Left lung (tissue), 14 donors: Measurements from ENCODE around the gene SYF2. TPM values are rescaled to one million over a fixed set of nuclear protein-coding genes. Genes with fewer than 3 reads are reported as not detected.
A peak's percentile ranks its signal among the peaks of the same experiment; 100 is the strongest.
"Not testable (repeated sequence)": the region's sequence is repeated elsewhere in the genome, so short reads cannot be mapped to it uniquely, and the experiment has no call there.

Experiments used
- ATAC-seq: fragments of 200-7000 bp; cut with Tn5 transposase; one replicate; pipeline ENCODE4 v1.9.1; 2020; ENCODE audit warnings: moderate library complexity
- DNase-seq, 4 donors: peaks; one replicate each; pipeline ENCODE4 v3.0.0-alpha.2; 2013 to 2020
- H3K27ac ChIP-seq, 2 donors: fragments of 200-600 bp; sonication (generic) in 1 of 2; one replicate each; pipeline versions ENCODE4 v1.5.0 to v1.8.0; 2020 to 2021
- H3K27me3 ChIP-seq, 2 donors: fragments of 200-600 bp; sonication (generic) in 1 of 2; one replicate each; pipeline versions ENCODE4 v1.5.0 to v1.8.0; 2020 to 2021
- H3K36me3 ChIP-seq, 2 donors: fragments of 200-600 bp; sonication (generic) in 1 of 2; one replicate each; pipeline versions ENCODE4 v1.5.0 to v1.8.0; 2020 to 2021
- H3K4me1 ChIP-seq, 2 donors: fragments of 200-600 bp; one replicate each; pipeline ENCODE4 v1.8.0; 2021
- H3K4me3 ChIP-seq, 2 donors: fragments of 200-600 bp; sonication (generic) in 1 of 2; one replicate each; pipeline versions ENCODE4 v1.5.0 to v1.8.0; 2020 to 2021; ENCODE audit warnings: mild to moderate bottlenecking in 1 of 2
- H3K9me3 ChIP-seq, 2 donors: fragments of 200-600 bp; sonication (generic) in 1 of 2; one replicate each; pipeline versions ENCODE4 v1.5.0 to v1.8.0; 2020 to 2021
- CTCF ChIP-seq, 2 donors: fragments of 200-600 bp; sonication (generic) in 1 of 2; IDR thresholded peaks; one replicate each; pipeline versions ENCODE4 v1.5.0 to v1.8.0; 2021; ENCODE audit warnings: antibody characterized with exemption in 2 of 2
- intact Hi-C, 2 donors: fragments of 100-400 bp; cut with DNase I; formaldehyde crosslinking; loops; one replicate each; pipeline versions ENCODE4 v1.11.2 to v1.14.2; 2022
- long read RNA-seq, 12 donors: library from polyadenylated mRNA in 2 of 12; unstranded in 2 of 12; transcript quantifications; one replicate each; pipeline ENCODE4 v2.0.0 and lab custom pipeline, GENCODE V29; 2019 to 2026
- polyA plus RNA-seq, 6 donors: library from polyadenylated mRNA; unstranded; fragments of 120-200 nt; gene quantifications; one replicate each; pipeline ENCODE4 v1.2.1, GENCODE V29; 2013; ENCODE audit not compliant: insufficient read length in 6 of 6
- total RNA-seq, 2 donors: library from RNA; stranded (reverse); fragmentation: NEBNext Ultra II Directional; extraction: Animal tissue kit (Norgen Biotek cat#: 25700); gene quantifications; one replicate each; pipeline ENCODE4 v1.2.1, GENCODE V29; 2021
- donor health status: DM: no; HTN: yes; CAD: no.
- donor health status: DM: no; HTN: no; CAD: no.

SYF2 gene
- 10 to 100 TPM; 29.1 to 29.3 TPM for total RNA-seq
- 10 to 100 TPM; 75.8 to 98.2 (median 82.9) TPM for polyA plus RNA-seq
- long read RNA-seq, donor 1, transcript SYF2-201 (7 exons, 1,345 nt): major isoform, 67 of 131 reads
- long read RNA-seq, donor 1, partial matches to known transcripts: 57 of 131 reads
- long read RNA-seq, donor 1, other reads (novel, unspliced or antisense): 0 of 131 reads
- long read RNA-seq, donor 2, transcript SYF2-203 (2 exons, 438 nt): minor isoform, 6 of 87 reads
- long read RNA-seq, donor 2, transcript SYF2-201 (7 exons, 1,345 nt): major isoform, 34 of 87 reads
- long read RNA-seq, donor 2, partial matches to known transcripts: 46 of 87 reads
- long read RNA-seq, donor 2, other reads (novel, unspliced or antisense): 0 of 87 reads
- long read RNA-seq, donor 3, transcript SYF2-201 (7 exons, 1,345 nt): major isoform, 45 of 58 reads
- long read RNA-seq, donor 3, partial matches to known transcripts: 11 of 58 reads
- long read RNA-seq, donor 3, other reads (novel, unspliced or antisense): 0 of 58 reads
- long read RNA-seq, donor 4, transcript SYF2-201 (7 exons, 1,345 nt): major isoform, 26 of 37 reads
- long read RNA-seq, donor 4, partial matches to known transcripts: 10 of 37 reads
- long read RNA-seq, donor 4, other reads (novel, unspliced or antisense): 1 of 37 reads
- long read RNA-seq, donor 5, transcript SYF2-201 (7 exons, 1,345 nt): major isoform, 42 of 90 reads
- long read RNA-seq, donor 5, partial matches to known transcripts: 41 of 90 reads
- long read RNA-seq, donor 5, other reads (novel, unspliced or antisense): 0 of 90 reads
- long read RNA-seq, donor 6, transcript SYF2-201 (7 exons, 1,345 nt): major isoform, 36 of 80 reads
- long read RNA-seq, donor 6, partial matches to known transcripts: 41 of 80 reads
- long read RNA-seq, donor 6, other reads (novel, unspliced or antisense): 0 of 80 reads
- long read RNA-seq, donor 7, transcript SYF2-201 (7 exons, 1,345 nt): major isoform, 21 of 38 reads
- long read RNA-seq, donor 7, partial matches to known transcripts: 16 of 38 reads
- long read RNA-seq, donor 7, other reads (novel, unspliced or antisense): 0 of 38 reads
- long read RNA-seq, donor 8, transcript SYF2-201 (7 exons, 1,345 nt): major isoform, 34 of 52 reads
- long read RNA-seq, donor 8, partial matches to known transcripts: 13 of 52 reads
- long read RNA-seq, donor 8, other reads (novel, unspliced or antisense): 0 of 52 reads
- long read RNA-seq, donor 9, partial matches to known transcripts: 0 of 1 reads
- long read RNA-seq, donor 9, other reads (novel, unspliced or antisense): 0 of 1 reads
- long read RNA-seq, donor 10, transcript SYF2-201 (7 exons, 1,345 nt): major isoform, 29 of 40 reads
- long read RNA-seq, donor 10, partial matches to known transcripts: 7 of 40 reads
- long read RNA-seq, donor 10, other reads (novel, unspliced or antisense): 4 of 40 reads
- long read RNA-seq, donor 11, transcript SYF2-201 (7 exons, 1,345 nt): major isoform, 15 of 37 reads
- long read RNA-seq, donor 11, partial matches to known transcripts: 19 of 37 reads
- long read RNA-seq, donor 11, other reads (novel, unspliced or antisense): 0 of 37 reads
- long read RNA-seq, donor 12, transcript SYF2-201 (7 exons, 1,345 nt): major isoform, 30 of 55 reads
- long read RNA-seq, donor 12, partial matches to known transcripts: 20 of 55 reads
- long read RNA-seq, donor 12, other reads (novel, unspliced or antisense): 0 of 55 reads

DNA sequence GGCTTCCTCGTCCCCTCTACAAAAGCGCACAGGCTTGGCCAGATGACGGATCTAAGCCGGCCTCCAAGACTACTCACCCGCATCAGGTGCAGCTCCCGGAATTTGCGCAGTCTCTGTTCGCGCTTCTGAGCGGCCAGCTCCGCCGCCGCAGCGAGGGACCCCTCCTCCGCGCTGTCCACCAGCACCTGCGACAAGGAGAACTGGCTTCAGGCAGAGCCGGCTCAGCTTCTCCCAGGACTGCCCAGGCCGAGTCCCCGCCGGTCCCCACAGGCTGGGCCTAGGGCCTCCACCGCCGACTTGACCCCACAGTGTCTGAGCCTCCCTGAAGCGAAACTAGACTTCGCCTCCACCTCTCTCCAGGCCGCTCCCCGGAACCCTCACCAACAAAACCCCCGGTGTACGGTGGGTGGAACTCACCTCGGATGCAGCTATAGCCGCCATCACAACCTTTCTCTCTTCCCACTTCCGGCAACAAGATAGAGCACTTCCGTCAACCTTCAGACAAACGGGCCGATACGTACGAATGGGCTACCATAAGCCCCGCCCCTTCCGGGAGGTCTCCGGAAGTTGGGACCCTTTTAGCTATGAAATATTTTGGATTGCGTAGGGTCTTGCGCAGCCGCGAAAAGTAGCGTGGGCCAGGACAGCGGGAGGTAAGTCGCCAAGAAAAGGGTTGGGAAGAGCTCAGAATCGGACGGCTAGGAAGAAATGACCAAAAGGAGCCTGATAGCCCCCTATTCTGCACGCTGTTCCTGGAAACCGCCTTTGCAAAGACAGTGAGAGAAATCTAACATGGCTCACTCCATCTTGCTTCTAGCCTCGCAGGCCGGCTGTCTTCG is at the start of gene SYF2:
TSS of gene SYF2 (minus strand) at position 476 of the 839 bp plus-strand sequence. CDS start at position 441, 35 bp downstream.
- Histone ChIP-seq H3K9me3 (no peaks in the 10 kb centered on the region), H3K27me3 (no peaks in the 10 kb centered on the region), H3K4me1 (peaks cover 7 to 47% of the 10 kb centered on the region in 2 donors), H3K36me3 (peaks cover 0 to 35% of the 10 kb centered on the region in 2 donors), H3K4me3 (peak within 1 kb of the TSS; percentile 90 to 100), H3K27ac (peak within 1 kb of the TSS; percentile 89 to 99)
- TF ChIP-seq CTCF (IDR thresholded peaks at IDR 0.05): no peak
- peak; percentile 90 to 97 (median 94) for DNase-seq
- ATAC-seq: peak; percentile 96
- intact Hi-C loops: no loop called here

DNA sequence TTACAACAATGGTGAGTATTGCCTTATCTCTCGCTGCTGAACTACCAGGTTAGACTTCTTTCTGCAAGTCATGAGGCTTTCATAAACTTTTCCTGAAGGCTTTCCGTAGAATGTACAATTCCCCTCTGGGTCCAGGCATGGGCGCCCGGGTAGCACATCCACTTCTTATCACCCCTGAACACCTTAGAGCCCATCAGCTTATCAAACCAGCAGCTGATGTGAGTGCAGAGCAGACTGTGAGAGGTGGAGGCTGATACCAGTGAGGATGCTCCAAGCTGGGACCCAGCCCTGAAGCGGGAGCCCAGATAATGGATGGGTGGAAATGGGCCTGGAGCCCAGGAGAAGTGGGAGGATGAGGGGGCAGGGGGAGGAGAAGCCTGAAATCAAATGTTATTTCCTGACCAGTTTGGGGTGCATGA is 47.4 kb upstream of the SYF2 start:
- intact Hi-C loops, H3K27me3 ChIP-seq, H3K36me3 ChIP-seq, H3K27ac ChIP-seq, DNase-seq, H3K4me3 ChIP-seq, ATAC-seq, H3K9me3 ChIP-seq, H3K4me1 ChIP-seq: not testable (repeated sequence)

DNA sequence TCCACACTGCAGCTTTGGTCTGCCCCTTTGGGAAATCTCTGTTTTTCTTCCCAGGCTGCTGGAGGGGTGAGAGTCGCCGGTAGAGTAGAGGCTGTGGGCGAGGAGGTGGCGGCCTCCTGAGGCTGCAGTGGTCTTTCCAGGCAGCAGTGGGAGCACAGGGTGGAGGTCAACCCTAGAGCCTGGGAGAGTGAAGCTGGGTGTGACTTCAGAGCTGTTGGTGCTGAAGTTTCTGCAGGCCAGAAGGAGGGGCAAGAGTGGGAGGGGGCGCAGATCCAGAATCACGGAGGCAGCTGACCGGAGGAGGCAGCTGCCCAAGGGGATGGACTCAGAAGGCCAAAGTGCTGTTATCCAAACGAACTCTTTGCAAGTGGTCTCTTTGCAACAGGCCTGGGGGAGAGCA is 46.5 kb upstream of the SYF2 start:
- DNase-seq, H3K36me3 ChIP-seq, intact Hi-C loops, ATAC-seq, H3K4me1 ChIP-seq, H3K4me3 ChIP-seq, H3K9me3 ChIP-seq, H3K27me3 ChIP-seq, H3K27ac ChIP-seq: not testable (repeated sequence)

DNA sequence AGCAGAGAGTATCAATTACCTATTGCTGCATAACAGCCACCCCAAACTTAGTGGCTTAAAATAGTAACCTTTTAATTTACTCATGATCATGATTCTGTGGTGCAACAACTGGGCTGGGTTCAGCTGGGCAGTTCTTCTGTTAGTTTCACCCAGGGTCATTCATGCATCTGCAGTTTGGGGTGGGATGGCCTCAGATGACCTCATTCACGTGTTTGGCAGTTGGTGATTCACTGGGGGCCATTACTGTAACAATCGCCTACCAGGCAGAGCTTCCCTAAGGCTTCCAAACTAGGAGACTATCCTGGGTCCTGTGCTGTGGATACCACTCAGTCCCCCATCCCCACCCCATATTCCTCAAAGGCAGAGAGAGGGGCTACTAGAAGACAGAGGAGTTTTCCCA is 46.1 kb upstream of the SYF2 start:
- ATAC-seq, H3K27ac ChIP-seq, intact Hi-C loops, H3K27me3 ChIP-seq, H3K9me3 ChIP-seq, H3K4me1 ChIP-seq, H3K36me3 ChIP-seq, H3K4me3 ChIP-seq, DNase-seq: not testable (repeated sequence)

DNA sequence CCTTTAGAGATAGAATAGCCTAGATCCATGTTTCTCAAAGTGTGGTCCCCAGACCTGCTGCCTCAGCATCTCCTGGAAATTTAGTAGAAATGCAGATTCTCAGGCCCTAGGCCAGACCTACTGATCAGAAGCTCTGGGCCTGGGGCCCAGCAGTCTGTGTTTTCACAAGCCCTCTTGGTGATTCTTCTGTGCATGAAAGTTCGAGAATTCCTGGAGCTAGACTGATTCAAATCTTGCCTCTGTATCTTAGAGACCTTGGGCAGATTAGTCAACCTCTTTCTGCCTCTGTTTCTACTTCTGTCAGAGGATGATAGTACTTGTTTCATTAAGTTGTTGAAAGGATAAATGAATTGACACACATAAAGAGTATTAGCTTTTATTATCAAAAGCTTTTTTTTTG is 45.0 kb upstream of the SYF2 start:
- intact Hi-C loops, ATAC-seq, H3K9me3 ChIP-seq, H3K4me1 ChIP-seq, H3K27ac ChIP-seq, H3K36me3 ChIP-seq, H3K4me3 ChIP-seq, H3K27me3 ChIP-seq, DNase-seq: not testable (repeated sequence)

DNA sequence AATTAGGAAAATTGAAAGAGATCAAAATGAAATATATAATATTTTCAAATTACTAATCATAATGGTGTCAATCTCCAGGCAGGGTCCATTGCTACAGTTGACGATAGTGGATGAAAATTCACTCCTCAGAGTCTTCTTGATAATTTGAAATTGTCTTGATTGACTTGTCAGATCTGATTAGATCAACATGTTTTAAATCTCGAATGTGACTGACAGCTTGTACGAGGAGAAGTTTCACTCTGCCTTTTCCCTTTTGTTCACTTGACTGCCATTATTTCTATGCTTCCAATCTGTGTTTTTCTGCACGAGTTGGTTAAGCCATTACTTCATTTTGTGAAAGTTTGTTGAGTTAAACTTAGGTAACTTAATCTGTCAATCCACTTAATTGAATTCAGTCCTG is 43.3 kb upstream of the SYF2 start:
- H3K27ac ChIP-seq, H3K36me3 ChIP-seq, intact Hi-C loops, H3K27me3 ChIP-seq, H3K4me3 ChIP-seq, ATAC-seq, DNase-seq, H3K9me3 ChIP-seq, H3K4me1 ChIP-seq: not testable (repeated sequence)

- H3K36me3 ChIP-seq, H3K9me3 ChIP-seq, DNase-seq, intact Hi-C loops, H3K27me3 ChIP-seq, ATAC-seq, H3K27ac ChIP-seq, H3K4me3 ChIP-seq, H3K4me1 ChIP-seq: not testable (repeated sequence)
Measured at GRCh38 chr1:25272238-25272637, 39.9 kb upstream of the SYF2 start, which contains the start of gene RHD. TSS of gene RHD (plus strand) at chr1:25272509. CDS start at chr1:25272548, 39 bp downstream.

DNA sequence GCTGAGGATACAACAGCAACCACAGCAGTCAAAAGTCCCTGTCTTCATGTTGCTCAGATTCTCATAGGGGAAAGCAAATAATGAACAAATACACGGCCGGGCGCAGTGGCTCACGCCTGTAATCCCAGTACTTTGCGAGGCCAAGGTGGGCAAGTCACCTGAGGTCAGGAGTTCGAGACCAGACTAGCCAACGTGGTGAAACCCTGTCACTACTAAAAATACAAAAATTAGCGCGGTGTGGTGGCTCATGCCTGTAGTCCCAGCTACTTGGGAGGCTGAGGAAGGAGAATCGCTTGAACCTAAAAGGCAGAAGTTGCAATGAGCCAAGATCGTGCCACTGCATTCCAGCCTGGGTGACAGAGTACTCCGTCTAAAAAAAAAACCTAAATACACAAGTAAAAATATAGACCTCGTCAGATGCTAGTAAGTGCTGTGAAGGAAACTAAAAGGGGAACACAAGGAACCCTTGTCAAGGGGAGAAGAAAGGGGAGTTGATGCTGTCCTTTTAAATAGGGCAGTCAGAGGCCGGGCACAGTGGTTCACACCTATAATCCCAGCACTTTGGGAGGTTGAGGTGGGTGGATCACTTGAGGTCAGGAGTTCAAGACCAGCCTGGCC is 36.0 kb upstream of the SYF2 start:
- peak overlapping the region; percentile 85 to 87 for H3K27ac ChIP-seq
- ATAC-seq, H3K36me3 ChIP-seq, H3K27me3 ChIP-seq, DNase-seq, intact Hi-C loops, H3K4me1 ChIP-seq, H3K9me3 ChIP-seq: not testable (repeated sequence)
- peak overlapping the region; percentile 51 to 60 for H3K4me3 ChIP-seq

DNA sequence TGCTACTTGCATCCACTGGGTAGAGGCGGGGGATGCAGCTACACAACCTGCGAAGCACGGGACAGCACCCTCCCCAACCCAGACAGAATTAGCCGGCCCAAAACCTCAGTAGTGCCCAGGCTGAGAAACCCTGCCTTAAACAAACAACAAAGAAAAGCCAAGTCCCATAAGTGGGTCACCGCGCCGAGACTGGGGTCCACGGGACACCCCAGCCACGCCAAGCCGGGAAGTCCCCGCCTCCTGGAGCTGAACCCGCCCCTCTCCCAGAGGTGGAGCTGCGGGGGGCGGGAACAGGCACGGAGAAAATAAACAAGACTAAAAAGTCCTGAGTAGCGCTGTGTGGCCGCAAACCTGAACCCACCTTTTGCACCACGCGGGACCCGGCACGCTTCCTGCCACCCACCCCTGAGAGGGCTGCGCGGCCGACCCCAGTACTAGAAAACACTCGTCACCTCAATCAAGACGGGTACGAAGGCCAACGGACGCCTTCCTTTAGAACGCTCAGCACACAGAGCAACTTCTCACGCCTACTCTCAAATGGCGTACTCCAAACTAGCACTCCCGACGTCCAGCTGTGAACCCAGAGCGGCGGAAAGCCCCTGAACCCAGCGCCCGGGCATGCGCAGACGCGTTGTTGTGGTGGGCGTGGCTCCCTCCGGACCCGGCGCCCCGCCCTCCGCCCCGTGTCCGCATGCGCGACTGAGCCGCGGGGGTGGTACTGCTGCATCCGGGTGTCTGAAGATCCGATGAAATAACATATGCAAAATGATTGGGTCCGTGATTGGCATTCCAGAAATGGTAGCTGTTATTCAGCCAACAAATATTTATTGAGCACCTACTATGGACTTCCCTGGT is 35.2 kb upstream of the SYF2 start:
- peak; percentile 48 to 93 (median 78) for DNase-seq
- intact Hi-C loops: not testable (repeated sequence)

More for the DNA sequence above, 35.2 kb upstream of the SYF2 start:
- ATAC-seq: peak; percentile 96
- not testable (repeated sequence) for H3K4me1 ChIP-seq, H3K9me3 ChIP-seq, H3K36me3 ChIP-seq, H3K27me3 ChIP-seq
- H3K4me3 ChIP-seq: peak overlapping the region; percentile 51 to 60
- H3K27ac ChIP-seq: peak overlapping the region; percentile 85 to 87
